PC-9 (cell line): Measurements from ENCODE around the gene HEXIM1. TPM values are rescaled to one million over a fixed set of nuclear protein-coding genes. Genes with fewer than 3 reads are reported as not detected.

Experiments used
- BruUV-seq: library from RNA; stranded (reverse); fragments of 400-500 nt; replicated peaks from 2 replicates; lab custom pipeline; 2021; lab: Mats Ljungman, UMichigan
- CTCF ChIA-PET: fragments of 300-600 bp; sonication (Branson Sonifier 250); formaldehyde crosslinking; loops from one replicate; lab custom pipeline; 2022; ENCODE audit warnings: antibody characterized with exemption; lab: Charles Lee
- POLR2A ChIA-PET: fragments of 300-600 bp; sonication (Branson Sonifier 250); formaldehyde crosslinking; loops from one replicate; lab custom pipeline; 2022; ENCODE audit warnings: antibody characterized with exemption; ENCODE audit not compliant: unreplicated experiment; lab: Charles Lee
- DNase-seq, 2 experiments: peaks; one replicate each; pipeline versions ENCODE4 v3.0.0 to v3.0.0-alpha.2; 2015 to 2022; ENCODE audit warnings: mixed read lengths in 1 of 2
- H2AFZ ChIP-seq: fragments of 200-600 bp; sonication (generic); 2 replicates; pipeline ENCODE4 v1.8.1; 2017; ENCODE audit warnings: antibody characterized with exemption
- H3F3A ChIP-seq: fragments of 200-600 bp; sonication (generic); 2 replicates; pipeline ENCODE4 v1.8.1; 2017; ENCODE audit warnings: antibody characterized with exemption, mild to moderate bottlenecking, low read depth; ENCODE audit not compliant: insufficient read depth
- H3K27ac ChIP-seq: fragments of 200-600 bp; sonication (generic); 2 replicates; pipeline ENCODE4 v1.6.1; 2016; ENCODE audit warnings: mixed run types
- H3K27me3 ChIP-seq: fragments of 200-600 bp; sonication (generic); 2 replicates; pipeline ENCODE4 v1.6.1; 2016; ENCODE audit warnings: low read depth, mixed run types; ENCODE audit not compliant: insufficient read depth
- H3K36me3 ChIP-seq: fragments of 200-600 bp; sonication (generic); 2 replicates; pipeline ENCODE4 v1.6.1; 2016; ENCODE audit warnings: low read depth, mixed run types
- H3K4me1 ChIP-seq: fragments of 200-600 bp; sonication (generic); replicated peaks from 2 replicates; pipeline ENCODE4 v1.6.1; 2016; ENCODE audit warnings: mixed run types; ENCODE audit not compliant: insufficient read depth
- H3K4me2 ChIP-seq: fragments of 200-600 bp; sonication (generic); 2 replicates; pipeline ENCODE4 v1.6.1; 2017; ENCODE audit warnings: mixed run types
- H3K4me3 ChIP-seq: fragments of 200-600 bp; sonication (generic); 2 replicates; pipeline ENCODE4 v1.6.1; 2016; ENCODE audit warnings: mixed run types
- H3K79me2 ChIP-seq: fragments of 200-600 bp; sonication (generic); 2 replicates; pipeline ENCODE4 v1.6.1; 2017; ENCODE audit warnings: low read depth, mixed run types
- H3K9me2 ChIP-seq: fragments of 200-600 bp; sonication (generic); 2 replicates; pipeline ENCODE4 v1.8.1; 2017; ENCODE audit warnings: mild to moderate bottlenecking; ENCODE audit not compliant: insufficient read depth
- H3K9me3 ChIP-seq: fragments of 200-600 bp; sonication (generic); 2 replicates; pipeline ENCODE4 v1.8.1; 2016; ENCODE audit warnings: low read depth; ENCODE audit not compliant: insufficient read depth
- H4K20me1 ChIP-seq: fragments of 200-600 bp; sonication (generic); 2 replicates; pipeline ENCODE4 v1.8.1; 2017; ENCODE audit not compliant: insufficient read depth
- CTCF ChIP-seq: fragments of 200-600 bp; sonication (generic); conservative IDR thresholded peaks from 2 replicates; pipeline ENCODE4 v1.6.1; 2017; ENCODE audit warnings: mixed run types, antibody characterized with exemption, mild to moderate bottlenecking, moderate library complexity
- EZH2 ChIP-seq: fragments of 200-600 bp; sonication (generic); IDR thresholded peaks from 2 replicates; pipeline ENCODE4 v1.8.0; 2017; ENCODE audit warnings: antibody characterized with exemption, low read depth
- intact Hi-C: fragments of 100-400 bp; cut with micrococcal nuclease; formaldehyde crosslinking; loops from one replicate; pipeline ENCODE4 v1.10.0; 2022; ENCODE audit not compliant: unreplicated experiment
- total RNA-seq: library from RNA; stranded (reverse); gene quantifications from 2 replicates; pipeline ENCODE4 v1.2.3, GENCODE V29; 2021

HEXIM1 gene
- total RNA-seq, 1 experiment from 2014 or later = 64.9 TPM

- Histone ChIP-seq H3K27me3 (no peaks in the 10 kb centered on the region), H2AFZ (no peak overlapping the region), H3K79me2 (no peaks in the 10 kb centered on the region), H3K4me3 (no peak overlapping the region), H3K9me2 (no peaks in the 10 kb centered on the region), H3K4me1 (no peaks in the 10 kb centered on the region), H3F3A (peaks cover 17% of the 10 kb centered on the region), H3K36me3 (peaks cover 11% of the 10 kb centered on the region), H4K20me1 (no peaks in the 10 kb centered on the region; the same call in 1 of the 2 replicates), H3K9me3 (no peaks in the 10 kb centered on the region), H3K27ac (no peak overlapping the region), H3K4me2 (no peak overlapping the region)
- no peak for TF ChIP-seq EZH2
- TF ChIP-seq CTCF = no peak; the same call in 1 of the 2 replicates
- DNase-seq = no peak
- intact Hi-C loops = no loop called here
- ChIA-PET POLR2A (no interaction called here), CTCF (no interaction called here)
- BruUV-seq = no TSS peak
These were observed 43.2 kb upstream of the HEXIM1 start for GRCh38 chr17:45104907-45105624.

- H3K9me3 ChIP-seq = no peaks in the 10 kb centered on the region
- CTCF ChIA-PET = no interaction called here
- no peak overlapping the region for H3K27ac ChIP-seq
- TF ChIP-seq EZH2 = no peak
- TF ChIP-seq CTCF = no peak
- H4K20me1 ChIP-seq = no peaks in the 10 kb centered on the region; the same call in 1 of the 2 replicates
- no peaks in the 10 kb centered on the region for H3K79me2 ChIP-seq
- H3K4me1 ChIP-seq = no peaks in the 10 kb centered on the region
- no peak overlapping the region for H2AFZ ChIP-seq
- H3F3A ChIP-seq = peaks cover 15% of the 10 kb centered on the region
- DNase-seq = no peak
- POLR2A ChIA-PET = no interaction called here
- H3K4me3 ChIP-seq = no peak overlapping the region
- no peaks in the 10 kb centered on the region for H3K9me2 ChIP-seq
- no peak overlapping the region for H3K4me2 ChIP-seq
- no peaks in the 10 kb centered on the region for H3K27me3 ChIP-seq
- peaks cover 11% of the 10 kb centered on the region; the same call in 1 of the 2 replicates for H3K36me3 ChIP-seq
- intact Hi-C loops = no loop called here
- no TSS peak for BruUV-seq
These were observed 42.2 kb upstream of the HEXIM1 start for GRCh38 chr17:45106096-45106495.

- Histone ChIP-seq H3K27me3 (no peaks in the 10 kb centered on the region), H3K4me3 (no peak overlapping the region), H2AFZ (no peak overlapping the region), H3K9me2 (no peaks in the 10 kb centered on the region), H3F3A (peaks cover 15% of the 10 kb centered on the region), H3K9me3 (no peaks in the 10 kb centered on the region), H3K4me1 (no peaks in the 10 kb centered on the region), H3K79me2 (no peaks in the 10 kb centered on the region), H3K36me3 (peaks cover 11% of the 10 kb centered on the region; the same call in 1 of the 2 replicates), H3K4me2 (no peak overlapping the region), H3K27ac (no peak overlapping the region), H4K20me1 (no peaks in the 10 kb centered on the region; the same call in 1 of the 2 replicates)
- no TSS peak for BruUV-seq
- no peak for TF ChIP-seq EZH2
- TF ChIP-seq CTCF = no peak
- ChIA-PET CTCF (no interaction called here), POLR2A (no interaction called here)
- DNase-seq = no peak
- intact Hi-C loops = no loop called here
These were observed 41.7 kb upstream of the HEXIM1 start for GRCh38 chr17:45106582-45106981.
